Smooth muscle cell of the brain vasculature (primary cell): ENCODE data around the gene HSPA5.
"Not testable (repeated sequence)": the region's sequence is repeated elsewhere in the genome, so short reads cannot be mapped to it uniquely, and the experiment has no call there.

Experiments used
- DNase-seq: peaks from one replicate; pipeline ENCODE4 v3.0.0-alpha.2; 2012; ENCODE audit warnings: low read depth, low spot score

The HSPA5 gene

GRCh38 chr9:125241863-125242739, 958 bp upstream of the HSPA5 start:
- no peak for DNase-seq

GRCh38 chr9:125240649-125240999, 519 bp downstream of the HSPA5 start:
- DNase-seq: no peak

GRCh38 chr9:125239631-125240597, 1.2 kb downstream of the HSPA5 start:
- DNase-seq: no peak

GRCh38 chr9:125238915-125239446, 2.2 kb downstream of the HSPA5 start:
- DNase-seq: no peak

GRCh38 chr9:125238127-125238914, 2.8 kb downstream of the HSPA5 start:
- DNase-seq: no peak

- DNase-seq: not testable (repeated sequence)
Observed at GRCh38 chr9:125236520-125237159, 4.5 kb downstream of the HSPA5 start.

GRCh38 chr9:125235804-125236519, 5.2 kb downstream of the HSPA5 start:
- DNase-seq: no peak

GRCh38 chr9:125234099-125234498, 7.0 kb downstream of the HSPA5 start:
- DNase-seq: not testable (repeated sequence)

- DNase-seq: peak; percentile 57
Observed at GRCh38 chr9:125233678-125234077, 7.5 kb downstream of the HSPA5 start.

- no peak for DNase-seq
Observed at GRCh38 chr9:125227761-125228160, 13.4 kb downstream of the HSPA5 start.

- not testable (repeated sequence) for DNase-seq
Observed at GRCh38 chr9:125224858-125225257, 16.3 kb downstream of the HSPA5 start.

GRCh38 chr9:125218621-125219020, 22.5 kb downstream of the HSPA5 start:
- no peak for DNase-seq

- no peak for DNase-seq
Observed at GRCh38 chr9:125214186-125214585, 27.0 kb downstream of the HSPA5 start.

GRCh38 chr9:125204477-125204876, 36.7 kb downstream of the HSPA5 start:
- no peak for DNase-seq

- DNase-seq: no peak
Observed at GRCh38 chr9:125202846-125203618, 38.1 kb downstream of the HSPA5 start.

- DNase-seq: peak; percentile 86
Observed at GRCh38 chr9:125200216-125201047, 40.7 kb downstream of the HSPA5 start, which contains the start of gene RABEPK. RABEPK (plus strand) TSS chr9:125200542; CDS start chr9:125203014, 2,472 bp downstream.

GRCh38 chr9:125195591-125195990, 45.6 kb downstream of the HSPA5 start:
- DNase-seq: not testable (repeated sequence)

- DNase-seq: not testable (repeated sequence)
Observed at GRCh38 chr9:125194466-125194865, 46.7 kb downstream of the HSPA5 start.
